IMR-90 (cell line): Measurements from ENCODE around the gene BTRC. TPM values are rescaled to one million over a fixed set of nuclear protein-coding genes. Genes with fewer than 3 reads are reported as not detected.

Experiments
- ATAC-seq: fragments of 200-7000 bp; cut with Tn5 transposase; 2 replicates; pipeline ENCODE4 v1.9.1; 2020; ENCODE audit warnings: low read depth, mild to moderate bottlenecking, moderate library complexity
- BruUV-seq: library from RNA; stranded (reverse); fragments of 400-500 nt; replicated peaks from 2 replicates; lab custom pipeline; 2021; lab: Mats Ljungman, UMichigan
- CTCF ChIA-PET: fragments of 300-600 bp; formaldehyde crosslinking; extraction: SDS; loops from one replicate; lab custom pipeline; 2021; ENCODE audit warnings: antibody characterized with exemption; lab: Yijun Ruan, JAX
- POLR2A ChIA-PET: fragments of 300-600 bp; sonication (Branson Sonifier 250); formaldehyde crosslinking; loops from one replicate; lab custom pipeline; 2022; ENCODE audit warnings: antibody characterized with exemption; ENCODE audit not compliant: unreplicated experiment; lab: Charles Lee
- DNase-seq: peaks from one replicate; pipeline ENCODE4 v3.0.0; 2013
- H2AFZ ChIP-seq: replicated peaks from 2 replicates; pipeline ENCODE3; 2013; ENCODE audit warnings: low read length, mild to moderate bottlenecking; ENCODE audit not compliant: poor library complexity
- H2AK5ac ChIP-seq: 2 replicates; pipeline ENCODE4 v1.6.1; 2013; ENCODE audit warnings: low read depth, low read length, inconsistent platforms
- H2AK9ac ChIP-seq: replicated peaks from 2 replicates; pipeline ENCODE3; 2013; ENCODE audit warnings: mild to moderate bottlenecking, low read depth, low read length, moderate library complexity; ENCODE audit not compliant: poor library complexity
- H2BK120ac ChIP-seq: 2 replicates; pipeline ENCODE4 v1.6.1; 2013; ENCODE audit warnings: low read depth, low read length, inconsistent platforms
- H2BK15ac ChIP-seq: 3 replicates; pipeline ENCODE4 v1.6.1; 2013; ENCODE audit warnings: low read depth, low read length, inconsistent platforms
- H2BK20ac ChIP-seq: 2 replicates; pipeline ENCODE4 v1.6.1; 2013; ENCODE audit warnings: low read depth, mild to moderate bottlenecking, inconsistent platforms, low read length, moderate library complexity
- H2BK5ac ChIP-seq: 2 replicates; pipeline ENCODE4 v1.6.1; 2013; ENCODE audit warnings: mild to moderate bottlenecking, low read depth, low read length, inconsistent platforms; ENCODE audit not compliant: poor library complexity, severe bottlenecking
- H3K14ac ChIP-seq: replicated peaks from 2 replicates; pipeline ENCODE4 v1.6.1; 2013; ENCODE audit warnings: low read depth, low read length, inconsistent platforms
- H3K18ac ChIP-seq: 2 replicates; pipeline ENCODE4 v1.6.1; 2013; ENCODE audit warnings: low read depth, low read length, control low read depth
- H3K23ac ChIP-seq: 2 replicates; pipeline ENCODE4 v1.6.1; 2013; ENCODE audit warnings: low read depth, low read length, inconsistent platforms
- H3K27ac ChIP-seq: 2 replicates; pipeline ENCODE4 v1.5.1; 2013; ENCODE audit warnings: mild to moderate bottlenecking, control low read depth, low read length; ENCODE audit not compliant: insufficient read depth
- H3K27me3 ChIP-seq: 2 replicates; pipeline ENCODE4 v1.6.1; 2013; ENCODE audit warnings: low read length; ENCODE audit not compliant: control insufficient read depth, insufficient read depth
- H3K36me3 ChIP-seq: 2 replicates; pipeline ENCODE4 v1.6.1; 2013; ENCODE audit warnings: low read length, mixed read lengths; ENCODE audit not compliant: control insufficient read depth, insufficient read depth
- H3K4ac ChIP-seq: 2 replicates; pipeline ENCODE4 v1.6.1; 2013; ENCODE audit warnings: low read depth, low read length, inconsistent platforms
- H3K4me1 ChIP-seq: 2 replicates; pipeline ENCODE4 v1.6.1; 2013; ENCODE audit warnings: low read length, mixed read lengths; ENCODE audit not compliant: control insufficient read depth, insufficient read depth
- H3K4me2 ChIP-seq: 2 replicates; pipeline ENCODE4 v1.6.1; 2013; ENCODE audit warnings: low read depth, mild to moderate bottlenecking, control low read depth, low read length, moderate library complexity
- H3K4me3 ChIP-seq: 2 replicates; pipeline ENCODE4 v1.5.1; 2013; ENCODE audit warnings: low read depth, mild to moderate bottlenecking, control low read depth, low read length, moderate library complexity; ENCODE audit not compliant: insufficient read depth
- H3K56ac ChIP-seq: 2 replicates; pipeline ENCODE4 v1.6.1; 2013; ENCODE audit warnings: low read length, inconsistent platforms; ENCODE audit not compliant: insufficient read depth; ENCODE audit errors: extremely low read depth
- H3K79me1 ChIP-seq, 2 experiments: 2 replicates each; pipeline ENCODE4 v1.6.1; 2013; ENCODE audit warnings: low read length in 2 of 2, inconsistent platforms in 1 of 2, low read depth in 1 of 2
- H3K9ac ChIP-seq: 2 replicates; pipeline ENCODE4 v1.6.1; 2013; ENCODE audit warnings: low read depth, low read length, control low read depth
- H3K9me1 ChIP-seq: 2 replicates; pipeline ENCODE4 v1.6.1; 2013; ENCODE audit warnings: low read length, inconsistent platforms; ENCODE audit not compliant: insufficient read depth
- H3K9me3 ChIP-seq: 2 replicates; pipeline ENCODE4 v1.6.1; 2013; ENCODE audit warnings: low read length; ENCODE audit not compliant: control insufficient read depth, insufficient read depth
- H4K20me1 ChIP-seq: 2 replicates; pipeline ENCODE4 v1.6.1; 2013; ENCODE audit warnings: low read length, inconsistent platforms; ENCODE audit not compliant: insufficient read depth
- H4K5ac ChIP-seq: 2 replicates; pipeline ENCODE4 v1.6.1; 2013; ENCODE audit warnings: mild to moderate bottlenecking, low read depth, low read length, control low read depth
- H4K8ac ChIP-seq, 2 experiments: 2 replicates each; pipeline ENCODE4 v1.6.1; 2013; ENCODE audit warnings: low read depth in 2 of 2, low read length in 2 of 2, control low read depth in 1 of 2, inconsistent platforms in 1 of 2
- H4K91ac ChIP-seq: 2 replicates; pipeline ENCODE4 v1.6.1; 2013; ENCODE audit warnings: low read depth, low read length, inconsistent platforms; ENCODE audit not compliant: insufficient read depth
- BHLHE40 ChIP-seq: fragments of 150-350 bp; IDR thresholded peaks from 2 replicates; pipeline ENCODE4 v1.6.1; 2016; ENCODE audit warnings: mild to moderate bottlenecking, low read depth, low read length
- CEBPB ChIP-seq: IDR thresholded peaks from 2 replicates; pipeline ENCODE4 v1.6.1; 2012; ENCODE audit warnings: low read depth, low read length, improper control_type of control experiment
- CHD1 ChIP-seq: IDR thresholded peaks from 2 replicates; pipeline ENCODE4 v1.6.1; 2012; ENCODE audit warnings: low read depth, low read length, improper control_type of control experiment
- FOS ChIP-seq: fragments of 150-350 bp; IDR thresholded peaks from 2 replicates; pipeline ENCODE4 v1.6.1; 2016; ENCODE audit warnings: low read depth, low read length
- MAFK ChIP-seq: IDR thresholded peaks from 2 replicates; pipeline ENCODE4 v1.6.1; 2012; ENCODE audit warnings: low read depth, low read length, improper control_type of control experiment
- MXI1 ChIP-seq: IDR thresholded peaks from 2 replicates; pipeline ENCODE4 v1.6.1; 2012; ENCODE audit warnings: low read depth, mild to moderate bottlenecking, low read length, moderate library complexity, borderline replicate concordance
- RCOR1 ChIP-seq: IDR thresholded peaks from 2 replicates; pipeline ENCODE4 v1.6.1; 2012; ENCODE audit warnings: mild to moderate bottlenecking, low read length, improper control_type of control experiment; ENCODE audit not compliant: insufficient replicate concordance
- RFX5 ChIP-seq: IDR thresholded peaks from 2 replicates; pipeline ENCODE4 v1.8.0; 2012; ENCODE audit warnings: low read depth, mild to moderate bottlenecking, low read length, moderate library complexity
- SMC3 ChIP-seq: fragments of 150-350 bp; IDR thresholded peaks from 2 replicates; pipeline ENCODE4 v1.6.1; 2016; ENCODE audit warnings: low read depth, mild to moderate bottlenecking, antibody characterized with exemption, low read length, moderate library complexity
- WGBS, 2 experiments: methylation state at CpG; one replicate each; pipeline versions ENCODE4 v1.1.5 to v1.1.7; 2013; ENCODE audit warnings: missing lambda C conversion rate in 2 of 2; ENCODE audit not compliant: insufficient read length in 1 of 2; ENCODE audit errors: extremely low coverage in 2 of 2; 5-methylcytosine and 5-hydroxymethylcytosine counted together
- dilution Hi-C: fragments of 300-500 bp; cut with HindIII; formaldehyde crosslinking; loops from one replicate; pipeline ENCODE4 v1.14.3; 2018; ENCODE audit warnings: low sequenced_read_pairs; ENCODE audit not compliant: unreplicated experiment
- in situ Hi-C: fragments of 300-500 bp; cut with MboI; formaldehyde crosslinking; loops from 3 replicates; pipeline ENCODE4 v1.14.3; 2019; ENCODE audit warnings: low sequenced_read_pairs, inconsistent platforms, mixed read lengths
- intact Hi-C: fragments of 100-400 bp; cut with micrococcal nuclease; formaldehyde crosslinking; loops from 2 replicates; pipeline ENCODE4 v1.10.0; 2022
- polyA plus RNA-seq, 3 experiments: library from polyadenylated mRNA; depleted of rRNA; stranded (reverse); fragments of >200 nt; gene quantifications; 2 replicates each; pipeline ENCODE4 v1.2.3, GENCODE V29; 2012; ENCODE audit warnings: low replicate concordance in 1 of 3
- total RNA-seq: library from RNA; depleted of rRNA; stranded (reverse); fragments of >200 nt; gene quantifications from 2 replicates; pipeline ENCODE4 v1.2.3, GENCODE V29; 2012
- TF ChIP-seq, protein P1 (sequence below): fragments of 150-350 bp; IDR thresholded peaks from 2 replicates; pipeline ENCODE4 v1.6.1; 2017; ENCODE audit warnings: mild to moderate bottlenecking, antibody characterized with exemption, low read length, low read depth

BTRC gene
- total and polyA plus RNA-seq, 2 of the 4 experiments (the other 2 are of a cell fraction), result 7.7 to 8.4 TPM

GRCh38 chr10:101478956-101479355, 125.0 kb downstream of the BTRC start:
- H3K4ac ChIP-seq, result no peak overlapping the region
- no peak overlapping the region for H2AFZ ChIP-seq
- no peak overlapping the region for H2BK15ac ChIP-seq
- no peak overlapping the region for H4K8ac ChIP-seq
- DNase-seq (no peak), ATAC-seq (no peak)
- no peaks in the 10 kb centered on the region for H3K27me3 ChIP-seq
- H2AK5ac ChIP-seq, result no peak overlapping the region
- H4K91ac ChIP-seq, result no peak overlapping the region
- ChIA-PET CTCF (interaction anchor here (0.6 to 0.9 kb wide), 2 partner anchors 11 to 30 kb away, joined by 3 to 7 read pairs; no protein-coding TSS in a partner anchor), POLR2A (no interaction called here)
- no peak overlapping the region for H3K14ac ChIP-seq
- H4K20me1 ChIP-seq, result peaks cover 8% of the 10 kb centered on the region
- H3K4me3 ChIP-seq, result no peak overlapping the region
- dilution Hi-C loops, result no loop called here
- H3K56ac ChIP-seq, result no peak overlapping the region
- H3K27ac ChIP-seq, result no peak overlapping the region
- no TSS peak for BruUV-seq
- H3K18ac ChIP-seq, result no peak overlapping the region
- WGBS, 2 experiments, result no CpG with 5 or more reads among the region's 1 CpG
- H2AK9ac ChIP-seq, result no peak overlapping the region
- H3K9me3 ChIP-seq, result no peaks in the 10 kb centered on the region
- intact Hi-C loops, result no loop called here
- 0 out of 4 replicates have a peak, but pooled peaks cover 3 to 5% of the 10 kb centered on the region in 2 experiments for H3K79me1 ChIP-seq
- no peak overlapping the region for H3K4me2 ChIP-seq
- H2BK5ac ChIP-seq, result no peak overlapping the region
- TF ChIP-seq CEBPB (no peak), BHLHE40 (no peak), MAFK (no peak), RCOR1 (no peak), MXI1 (no peak), RFX5 (no peak), SMC3 (no peak), FOS (no peak), CHD1 (no peak)
- TF ChIP-seq, protein P1, sequence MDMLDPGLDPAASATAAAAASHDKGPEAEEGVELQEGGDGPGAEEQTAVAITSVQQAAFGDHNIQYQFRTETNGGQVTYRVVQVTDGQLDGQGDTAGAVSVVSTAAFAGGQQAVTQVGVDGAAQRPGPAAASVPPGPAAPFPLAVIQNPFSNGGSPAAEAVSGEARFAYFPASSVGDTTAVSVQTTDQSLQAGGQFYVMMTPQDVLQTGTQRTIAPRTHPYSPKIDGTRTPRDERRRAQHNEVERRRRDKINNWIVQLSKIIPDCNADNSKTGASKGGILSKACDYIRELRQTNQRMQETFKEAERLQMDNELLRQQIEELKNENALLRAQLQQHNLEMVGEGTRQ, result no peak
- no peaks in the 10 kb centered on the region for H3K36me3 ChIP-seq
- H3K9ac ChIP-seq, result no peak overlapping the region
- H3K9me1 ChIP-seq, result no peaks in the 10 kb centered on the region
- in situ Hi-C loops, result no loop called here
- H2BK20ac ChIP-seq, result no peak overlapping the region
- no peaks in the 10 kb centered on the region for H3K4me1 ChIP-seq
- H3K23ac ChIP-seq, result no peak overlapping the region
- no peak overlapping the region for H2BK120ac ChIP-seq
- no peak overlapping the region for H4K5ac ChIP-seq
